PFSK-1 (cell line): ENCODE measurements around the gene GABBR2.

ENCODE experiments used
- FOXP2 ChIP-seq: optimal IDR thresholded peaks from 2 replicates; pipeline ENCODE3; 2011; ENCODE audit warnings: borderline replicate concordance, control low read depth, inconsistent platforms; ENCODE audit not compliant: insufficient read depth; ENCODE audit errors: extremely low read length, extremely low read depth
- POLR2AphosphoS5 ChIP-seq: IDR thresholded peaks from 2 replicates; pipeline ENCODE4 v1.6.1; 2012; ENCODE audit warnings: low read depth, mild to moderate bottlenecking, control low read depth, low read length, moderate library complexity
- REST ChIP-seq, 2 experiments: IDR thresholded peaks; 2 replicates each; pipeline versions ENCODE4 v1.6.1 to v1.8.0; 2011 to 2012; ENCODE audit warnings: low read depth in 2 of 2, low read length in 2 of 2, control low read depth in 1 of 2, inconsistent platforms in 1 of 2, mild to moderate bottlenecking in 1 of 2, moderate library complexity in 1 of 2; ENCODE audit not compliant: insufficient read depth in 1 of 2
- SIN3A ChIP-seq: IDR thresholded peaks from 2 replicates; pipeline ENCODE4 v1.6.1; 2012; ENCODE audit warnings: mild to moderate bottlenecking, low read length, moderate library complexity, borderline replicate concordance; ENCODE audit not compliant: insufficient read depth
- TAF1 ChIP-seq: IDR thresholded peaks from 2 replicates; pipeline ENCODE4 v1.6.1; 2012; ENCODE audit warnings: low read length, control low read depth, borderline replicate concordance; ENCODE audit not compliant: insufficient read depth

Gene GABBR2

GRCh38 chr9:98311541-98311940 is 397.2 kb downstream of the GABBR2 start:
- no peak for TF ChIP-seq REST (IDR thresholded peaks at IDR 0.05; ENCODE audit: insufficient read depth in 1 of 2, low read depth in 2 of 2, low read length in 2 of 2)

GRCh38 chr9:98310752-98311392 is 397.9 kb downstream of the GABBR2 start:
- no peak for TF ChIP-seq POLR2AphosphoS5
- TF ChIP-seq FOXP2 = no peak
- no peak for TF ChIP-seq SIN3A
- no peak for TF ChIP-seq REST (IDR thresholded peaks at IDR 0.05; ENCODE audit: insufficient read depth in 1 of 2, low read depth in 2 of 2, low read length in 2 of 2)
- TF ChIP-seq TAF1 = no peak

- TF ChIP-seq REST (IDR thresholded peaks at IDR 0.05; ENCODE audit: insufficient read depth in 1 of 2, low read depth in 2 of 2, low read length in 2 of 2) (no peak), FOXP2 (no peak), SIN3A (no peak), TAF1 (no peak), POLR2AphosphoS5 (no peak)
Observed at GRCh38 chr9:98306384-98307145, 402.2 kb downstream of the GABBR2 start.

GRCh38 chr9:98304381-98304780 is 404.4 kb downstream of the GABBR2 start:
- TF ChIP-seq SIN3A (no peak), REST (IDR thresholded peaks at IDR 0.05; ENCODE audit: insufficient read depth in 1 of 2, low read depth in 2 of 2, low read length in 2 of 2) (no peak), POLR2AphosphoS5 (no peak), TAF1 (no peak), FOXP2 (no peak)

GRCh38 chr9:98303633-98304125 is 405.1 kb downstream of the GABBR2 start:
- TF ChIP-seq FOXP2 = no peak
- no peak for TF ChIP-seq REST (IDR thresholded peaks at IDR 0.05; ENCODE audit: insufficient read depth in 1 of 2, low read depth in 2 of 2, low read length in 2 of 2)
- TF ChIP-seq TAF1 = no peak
- no peak for TF ChIP-seq POLR2AphosphoS5
- no peak for TF ChIP-seq SIN3A
